NCI-H2107 (cell line): ENCODE results near the gene VMO1.

ENCODE experiments used
- DNase-seq: peaks from one replicate; lab custom pipeline; 2025; lab: John Stamatoyannopoulos, UW

The VMO1 gene

GRCh38 chr17:4800462-4801196 lies 14.5 kb upstream of the VMO1 start:
- no peak for DNase-seq

GRCh38 chr17:4796552-4796920 lies 10.4 kb upstream of the VMO1 start:
- DNase-seq: no peak

GRCh38 chr17:4795168-4795567 lies 9.0 kb upstream of the VMO1 start:
- no peak for DNase-seq

- no peak for DNase-seq
These were observed 4.5 kb upstream of the VMO1 start for GRCh38 chr17:4790705-4791088.

GRCh38 chr17:4789951-4790704 lies 4.0 kb upstream of the VMO1 start:
- DNase-seq: no peak

GRCh38 chr17:4789701-4789950 lies 3.5 kb upstream of the VMO1 start:
- DNase-seq: no peak

- DNase-seq: no peak
These were observed 2.9 kb upstream of the VMO1 start, which contains the start of gene GLTPD2 for GRCh38 chr17:4788807-4789700. Gene GLTPD2, plus strand, starts transcription at chr17:4788964. Its CDS starts 48 bp downstream, at chr17:4789012.

GRCh38 chr17:4788159-4788806 lies 2.1 kb upstream of the VMO1 start:
- no peak for DNase-seq

- no peak for DNase-seq
These were observed 352 bp upstream of the VMO1 start for GRCh38 chr17:4786516-4786915.

- no peak for DNase-seq
These were observed 656 bp downstream of the VMO1 start for GRCh38 chr17:4785311-4786105.

GRCh38 chr17:4782652-4783051 lies 3.5 kb downstream of the VMO1 start:
- no peak for DNase-seq

- no peak for DNase-seq
These were observed 5.7 kb downstream of the VMO1 start for GRCh38 chr17:4780325-4780955.

GRCh38 chr17:4777969-4778760 lies 8.0 kb downstream of the VMO1 start:
- no peak for DNase-seq

GRCh38 chr17:4772235-4772613 lies 13.9 kb downstream of the VMO1 start:
- DNase-seq: no peak

GRCh38 chr17:4771519-4772234 lies 14.5 kb downstream of the VMO1 start, which contains the start of gene TM4SF5:
Gene TM4SF5, plus strand, starts transcription at chr17:4771886. Its CDS starts 37 bp downstream, at chr17:4771923.
- DNase-seq: no peak

- DNase-seq: no peak
These were observed 16.5 kb downstream of the VMO1 start for GRCh38 chr17:4769628-4770027.

GRCh38 chr17:4768298-4768697 lies 17.9 kb downstream of the VMO1 start:
- no peak for DNase-seq

- DNase-seq: no peak
These were observed 19.4 kb downstream of the VMO1 start for GRCh38 chr17:4766723-4767122.

GRCh38 chr17:4766201-4766600 lies 20.0 kb downstream of the VMO1 start:
- no peak for DNase-seq
